BE2C (cell line): ENCODE results near the gene KIF21B.

Experiments
- DNase-seq: peaks from one replicate; pipeline ENCODE4 v3.0.0-alpha.2; 2020
- H3K27me3 ChIP-seq: fragments of 250-450 bp; sonication (Bioruptor Pico); 2 replicates; pipeline ENCODE4 v1.5.1; 2020; ENCODE audit warnings: mild to moderate bottlenecking
- H3K36me3 ChIP-seq: fragments of 250-450 bp; sonication (Bioruptor Pico); 2 replicates; pipeline ENCODE4 v1.5.1; 2020; ENCODE audit warnings: mild to moderate bottlenecking
- H3K4me1 ChIP-seq: fragments of 250-450 bp; sonication (Bioruptor Pico); 2 replicates; pipeline ENCODE4 v1.5.1; 2020
- H3K4me3 ChIP-seq: 2 replicates; pipeline ENCODE4 v1.5.1; 2011; ENCODE audit warnings: low read depth, low read length
- H3K9me3 ChIP-seq: fragments of 250-450 bp; sonication (Bioruptor Pico); 2 replicates; pipeline ENCODE4 v1.5.1; 2020
- CTCF ChIP-seq: IDR thresholded peaks from 2 replicates; pipeline ENCODE4 v1.5.1; 2012; ENCODE audit warnings: mild to moderate bottlenecking, low read depth, low read length

Gene KIF21B

GRCh38 chr1:201061049-201061448 lies 37.5 kb upstream of the KIF21B start:
- no peak for TF ChIP-seq CTCF
- Histone ChIP-seq H3K4me1 (no peaks in the 10 kb centered on the region), H3K27me3 (no peaks in the 10 kb centered on the region), H3K36me3 (no peaks in the 10 kb centered on the region), H3K4me3 (no peak overlapping the region), H3K9me3 (no peaks in the 10 kb centered on the region)
- DNase-seq, result no peak

GRCh38 chr1:201060586-201060985 lies 37.1 kb upstream of the KIF21B start:
- no peaks in the 10 kb centered on the region for H3K9me3 ChIP-seq
- H3K36me3 ChIP-seq, result no peaks in the 10 kb centered on the region
- no peaks in the 10 kb centered on the region for H3K27me3 ChIP-seq
- H3K4me3 ChIP-seq, result no peak overlapping the region
- TF ChIP-seq CTCF, result no peak
- H3K4me1 ChIP-seq, result no peaks in the 10 kb centered on the region
- DNase-seq, result no peak

- DNase-seq, result no peak
- no peak for TF ChIP-seq CTCF
- Histone ChIP-seq H3K4me3 (no peak overlapping the region), H3K9me3 (no peaks in the 10 kb centered on the region), H3K4me1 (no peaks in the 10 kb centered on the region), H3K27me3 (no peaks in the 10 kb centered on the region), H3K36me3 (no peaks in the 10 kb centered on the region)
Observed at GRCh38 chr1:201059871-201060555, 36.5 kb upstream of the KIF21B start.

GRCh38 chr1:201059401-201059800 lies 35.9 kb upstream of the KIF21B start:
- H3K27me3 ChIP-seq, result no peaks in the 10 kb centered on the region
- no peak overlapping the region for H3K4me3 ChIP-seq
- H3K9me3 ChIP-seq, result no peaks in the 10 kb centered on the region
- no peaks in the 10 kb centered on the region for H3K36me3 ChIP-seq
- no peak for DNase-seq
- TF ChIP-seq CTCF, result no peak
- H3K4me1 ChIP-seq, result no peaks in the 10 kb centered on the region

GRCh38 chr1:201054091-201054543 lies 30.6 kb upstream of the KIF21B start:
- no peak for TF ChIP-seq CTCF
- no peaks in the 10 kb centered on the region for H3K4me1 ChIP-seq
- no peaks in the 10 kb centered on the region for H3K9me3 ChIP-seq
- H3K4me3 ChIP-seq, result no peak overlapping the region
- no peaks in the 10 kb centered on the region; the same call in 1 of the 2 replicates for H3K27me3 ChIP-seq
- H3K36me3 ChIP-seq, result no peaks in the 10 kb centered on the region
- no peak for DNase-seq

GRCh38 chr1:201053155-201053860 lies 29.8 kb upstream of the KIF21B start:
- no peaks in the 10 kb centered on the region for H3K9me3 ChIP-seq
- DNase-seq, result no peak
- H3K4me1 ChIP-seq, result no peaks in the 10 kb centered on the region
- H3K36me3 ChIP-seq, result no peaks in the 10 kb centered on the region
- H3K4me3 ChIP-seq, result no peak overlapping the region
- H3K27me3 ChIP-seq, result no peaks in the 10 kb centered on the region; the same call in 1 of the 2 replicates
- TF ChIP-seq CTCF, result 0 out of 2 replicates have a peak, but pooled peaks have one; percentile 18
